Skeletal muscle tissue (tissue), 4 donors: ENCODE results near the gene GPR65. TPM values are rescaled to one million over a fixed set of nuclear protein-coding genes. Genes with fewer than 3 reads are reported as not detected.

ENCODE experiments used
- H3K27ac ChIP-seq: one replicate; pipeline ENCODE4 v1.7.0; 2013; ENCODE audit warnings: mild to moderate bottlenecking, low read depth, low read length, inconsistent platforms
- H3K27me3 ChIP-seq, 3 donors: one replicate each; pipeline ENCODE4 v1.7.0; 2013; ENCODE audit warnings: low read length in 3 of 3; ENCODE audit not compliant: control insufficient read depth in 3 of 3, insufficient read depth in 3 of 3
- H3K36me3 ChIP-seq, 3 donors: one replicate each; pipeline ENCODE4 v1.7.0; 2013; ENCODE audit warnings: low read length in 3 of 3; ENCODE audit not compliant: control insufficient read depth in 3 of 3, insufficient read depth in 3 of 3
- H3K4me1 ChIP-seq, 3 donors: one replicate each; pipeline ENCODE4 v1.7.0; 2013; ENCODE audit warnings: low read length in 3 of 3, mild to moderate bottlenecking in 3 of 3; ENCODE audit not compliant: control insufficient read depth in 3 of 3, insufficient read depth in 3 of 3
- H3K4me3 ChIP-seq, 3 donors: one replicate each; pipeline ENCODE4 v1.7.0; 2013; ENCODE audit warnings: low read length in 3 of 3
- H3K9ac ChIP-seq, 3 donors: one replicate each; pipeline ENCODE4 v1.7.0; 2013; ENCODE audit warnings: low read length in 3 of 3, mild to moderate bottlenecking in 3 of 3, moderate library complexity in 2 of 3, low read depth in 1 of 3
- H3K9me3 ChIP-seq, 3 donors: one replicate each; pipeline ENCODE4 v1.7.0; 2013; ENCODE audit warnings: low read length in 3 of 3; ENCODE audit not compliant: control insufficient read depth in 3 of 3
- total RNA-seq: library from RNA; depleted of rRNA; stranded (reverse); fragments of >200 nt; gene quantifications from one replicate; pipeline ENCODE4 v1.2.3, GENCODE V29; 2014
- donor health status: Osteomylitis.

The GPR65 gene
- total RNA-seq, 1 donor from 2014 or later = 0.52 TPM

DNA sequence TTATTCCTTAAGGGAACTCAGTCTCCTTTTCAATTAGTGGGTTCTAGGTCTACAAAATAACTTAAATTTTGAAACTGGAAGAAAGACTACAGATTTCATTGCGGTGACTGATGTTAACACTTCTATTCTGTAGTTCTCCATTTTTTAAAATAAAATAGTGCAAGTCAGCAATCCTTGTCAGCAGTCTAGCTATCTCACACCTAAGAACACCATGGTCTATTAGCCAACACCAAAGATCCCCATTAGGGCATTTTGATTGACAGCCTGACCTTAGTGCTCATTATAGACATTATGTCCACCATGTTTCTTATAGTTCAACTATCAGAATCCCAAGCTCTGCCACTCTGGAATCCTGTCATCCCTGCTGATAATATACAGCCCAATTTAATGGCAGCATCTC, 27.4 kb downstream of the GPR65 start:
- Histone ChIP-seq H3K4me1 (no peaks in the 10 kb centered on the region), H3K27me3 (no peaks in the 10 kb centered on the region), H3K9me3 (no peaks in the 10 kb centered on the region), H3K9ac (no peak overlapping the region), H3K36me3 (no peaks in the 10 kb centered on the region), H3K27ac (no peak overlapping the region), H3K4me3 (no peak overlapping the region)

DNA sequence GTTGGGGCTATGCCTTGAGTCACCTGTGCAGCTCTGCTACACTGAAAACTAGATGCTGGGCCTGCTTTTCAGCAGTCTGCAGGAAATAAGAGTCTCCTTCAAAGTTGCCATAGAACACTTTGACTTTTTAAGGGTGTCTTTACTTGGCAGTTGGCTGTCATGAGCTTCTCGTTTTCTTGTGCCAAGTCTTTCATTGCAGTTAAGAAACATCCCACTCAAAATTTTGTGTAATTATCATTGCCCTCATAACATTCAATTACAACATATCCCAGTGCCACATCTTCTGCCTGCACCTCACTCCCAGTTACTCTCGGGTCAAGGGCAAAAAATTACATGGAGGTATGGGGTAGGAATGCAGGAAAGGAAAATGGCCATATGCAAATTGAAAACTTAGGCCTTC, 29.1 kb downstream of the GPR65 start:
- Histone ChIP-seq H3K27ac (no peak overlapping the region), H3K4me1 (no peaks in the 10 kb centered on the region), H3K36me3 (no peaks in the 10 kb centered on the region), H3K4me3 (no peak overlapping the region), H3K9ac (no peak overlapping the region), H3K9me3 (no peaks in the 10 kb centered on the region), H3K27me3 (no peaks in the 10 kb centered on the region)

DNA sequence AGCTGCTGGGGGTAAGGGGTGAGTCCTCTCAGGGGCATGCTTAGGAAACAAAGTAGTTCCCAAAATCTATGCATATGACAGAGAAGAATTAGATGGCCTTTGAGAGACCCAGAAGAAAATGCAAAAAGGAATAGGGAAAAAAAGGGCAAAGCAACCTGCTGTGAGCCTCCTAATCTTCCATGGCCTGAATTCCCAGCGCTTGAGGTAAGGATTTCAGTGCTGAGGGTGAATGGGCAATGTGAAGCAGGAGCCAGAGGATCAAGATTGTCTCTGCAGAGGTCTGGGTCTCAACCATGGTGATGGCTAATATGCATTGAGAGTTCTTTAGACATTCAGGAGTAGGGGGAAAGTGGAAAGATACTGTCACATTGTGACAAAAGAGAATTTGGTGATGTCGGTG, 31.5 kb downstream of the GPR65 start:
- no peaks in the 10 kb centered on the region for H3K36me3 ChIP-seq
- H3K27ac ChIP-seq = no peak overlapping the region
- no peak overlapping the region for H3K9ac ChIP-seq
- H3K27me3 ChIP-seq = no peaks in the 10 kb centered on the region
- no peak overlapping the region for H3K4me3 ChIP-seq
- H3K4me1 ChIP-seq = no peaks in the 10 kb centered on the region
- no peaks in the 10 kb centered on the region for H3K9me3 ChIP-seq

DNA sequence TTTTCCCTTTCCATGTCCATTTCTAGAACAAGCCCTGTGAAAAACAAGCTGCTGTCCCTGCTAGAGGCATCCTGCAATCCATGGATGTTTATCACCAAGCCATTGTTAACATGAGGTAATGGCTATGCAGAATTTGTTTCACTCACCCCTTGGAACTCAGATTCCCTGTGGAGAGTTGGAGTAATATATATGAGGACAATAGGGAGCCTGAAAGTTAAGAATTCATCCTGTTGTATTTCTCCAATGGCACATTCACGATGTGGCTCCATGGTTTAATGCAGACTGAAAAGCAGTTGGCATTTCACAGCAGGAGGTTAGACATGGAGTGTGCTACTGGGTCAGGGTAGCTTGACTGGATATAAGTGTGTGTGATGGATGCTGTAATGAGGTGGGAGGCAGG, 32.4 kb downstream of the GPR65 start:
- Histone ChIP-seq H3K9ac (no peak overlapping the region), H3K27me3 (no peaks in the 10 kb centered on the region), H3K4me1 (no peaks in the 10 kb centered on the region), H3K4me3 (no peak overlapping the region), H3K27ac (no peak overlapping the region), H3K9me3 (no peaks in the 10 kb centered on the region), H3K36me3 (no peaks in the 10 kb centered on the region)

DNA sequence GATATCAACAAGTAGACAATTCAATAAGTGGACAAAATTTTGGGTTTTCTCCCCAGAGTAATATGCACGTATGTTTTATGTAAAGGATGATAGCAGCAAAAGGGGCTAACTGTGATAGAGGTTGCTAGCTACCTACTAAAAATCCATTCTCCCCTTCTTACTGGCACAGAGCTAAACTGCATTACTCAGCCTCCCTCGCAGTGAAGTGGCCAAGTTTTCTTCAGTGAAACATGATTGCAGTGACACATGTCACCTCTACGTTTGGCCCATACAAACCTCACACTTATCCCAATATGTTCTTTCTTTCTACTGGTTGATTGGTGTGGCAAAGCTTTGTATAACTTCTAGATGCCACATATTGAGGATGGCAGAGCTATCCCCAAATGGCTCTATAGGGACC, 34.3 kb downstream of the GPR65 start:
- Histone ChIP-seq H3K27ac (no peak overlapping the region), H3K36me3 (no peaks in the 10 kb centered on the region), H3K9ac (no peak overlapping the region), H3K9me3 (no peaks in the 10 kb centered on the region), H3K4me1 (no peaks in the 10 kb centered on the region), H3K4me3 (no peak overlapping the region), H3K27me3 (no peaks in the 10 kb centered on the region)

DNA sequence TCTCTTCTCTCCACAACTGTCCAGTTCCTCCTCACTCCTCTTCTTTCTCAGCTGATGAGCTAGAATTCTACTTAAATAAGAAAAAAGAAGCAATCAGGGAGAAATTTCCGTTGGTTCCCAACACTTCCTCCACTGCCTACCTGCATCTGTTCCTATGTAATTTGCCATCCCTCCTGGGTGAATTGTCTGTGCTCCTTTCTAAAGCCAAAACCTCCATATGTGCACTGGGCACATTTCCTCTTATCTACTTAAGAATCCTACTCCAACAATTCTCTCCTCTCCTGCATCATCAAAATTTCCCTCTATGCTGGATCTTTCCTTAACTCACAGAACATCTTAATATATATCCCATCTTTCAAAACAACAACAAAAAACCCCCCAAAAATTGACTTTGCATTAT, 35.2 kb downstream of the GPR65 start:
- Histone ChIP-seq H3K27ac (no peak overlapping the region), H3K4me1 (no peaks in the 10 kb centered on the region), H3K27me3 (no peaks in the 10 kb centered on the region), H3K4me3 (no peak overlapping the region), H3K9ac (no peak overlapping the region), H3K36me3 (no peaks in the 10 kb centered on the region), H3K9me3 (no peaks in the 10 kb centered on the region)

DNA sequence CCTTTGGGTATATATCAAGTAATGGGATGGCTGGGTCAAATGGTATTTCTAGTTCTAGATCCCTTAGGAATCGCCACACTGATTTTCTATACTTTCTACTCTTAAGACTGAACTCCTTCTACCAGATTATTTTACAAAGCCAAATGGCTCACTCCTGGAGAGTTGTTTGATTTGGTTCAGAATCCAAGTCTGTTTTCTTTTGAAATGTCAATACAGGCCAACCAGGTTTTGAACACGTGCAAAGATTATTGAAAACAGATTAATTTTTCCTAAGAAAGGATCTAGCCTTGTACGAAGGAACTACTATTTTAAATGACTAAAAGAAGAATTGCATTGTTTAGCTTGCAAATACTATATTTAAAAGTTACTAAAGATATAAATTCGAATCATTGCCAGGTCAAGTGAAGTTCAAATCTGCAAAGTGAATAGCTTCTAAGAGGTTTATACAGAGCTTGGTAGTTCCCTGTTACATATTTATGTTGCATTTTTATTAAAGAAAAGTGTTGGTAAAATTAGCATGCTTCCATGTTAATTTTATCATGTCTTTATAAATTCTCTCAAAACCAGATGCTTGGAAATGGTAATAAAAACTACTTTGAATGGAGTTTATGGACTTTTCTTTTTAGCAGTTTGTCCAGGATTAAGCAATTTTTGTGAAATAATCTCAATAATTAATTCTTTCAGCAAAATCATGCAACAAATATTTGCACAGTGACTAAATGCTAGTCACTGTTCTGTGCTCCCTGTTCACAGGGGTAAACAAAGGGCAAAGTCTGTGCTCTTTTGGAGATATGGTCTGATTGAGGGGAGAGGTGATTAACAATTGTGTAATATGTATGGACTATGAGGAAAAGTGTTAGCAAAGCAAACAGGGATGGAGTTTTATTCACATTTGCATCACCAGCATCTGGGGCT, 38.9 kb downstream of the GPR65 start:
- Histone ChIP-seq H3K4me3 (no peak overlapping the region), H3K27me3 (no peaks in the 10 kb centered on the region), H3K27ac (no peak overlapping the region), H3K9me3 (no peaks in the 10 kb centered on the region), H3K36me3 (no peaks in the 10 kb centered on the region), H3K9ac (no peak overlapping the region), H3K4me1 (no peaks in the 10 kb centered on the region)

DNA sequence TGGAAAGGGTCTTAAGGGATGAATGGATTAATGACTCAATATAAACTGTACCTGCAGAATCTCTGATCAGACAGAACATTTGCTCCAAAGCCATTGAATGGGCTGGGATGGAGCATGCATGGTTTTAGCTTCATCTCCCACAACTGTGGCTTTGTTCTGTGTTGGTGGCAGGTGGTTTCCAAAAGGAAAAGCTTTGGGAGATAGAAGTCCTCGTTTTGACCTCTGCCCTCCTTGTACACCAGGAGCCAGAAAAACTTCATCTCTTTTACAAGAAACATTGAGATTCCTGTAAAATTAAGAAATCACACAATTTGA, 39.5 kb downstream of the GPR65 start:
- Histone ChIP-seq H3K36me3 (no peaks in the 10 kb centered on the region), H3K4me1 (no peaks in the 10 kb centered on the region), H3K27ac (no peak overlapping the region), H3K27me3 (no peaks in the 10 kb centered on the region), H3K9ac (no peak overlapping the region), H3K9me3 (no peaks in the 10 kb centered on the region), H3K4me3 (no peak overlapping the region)

DNA sequence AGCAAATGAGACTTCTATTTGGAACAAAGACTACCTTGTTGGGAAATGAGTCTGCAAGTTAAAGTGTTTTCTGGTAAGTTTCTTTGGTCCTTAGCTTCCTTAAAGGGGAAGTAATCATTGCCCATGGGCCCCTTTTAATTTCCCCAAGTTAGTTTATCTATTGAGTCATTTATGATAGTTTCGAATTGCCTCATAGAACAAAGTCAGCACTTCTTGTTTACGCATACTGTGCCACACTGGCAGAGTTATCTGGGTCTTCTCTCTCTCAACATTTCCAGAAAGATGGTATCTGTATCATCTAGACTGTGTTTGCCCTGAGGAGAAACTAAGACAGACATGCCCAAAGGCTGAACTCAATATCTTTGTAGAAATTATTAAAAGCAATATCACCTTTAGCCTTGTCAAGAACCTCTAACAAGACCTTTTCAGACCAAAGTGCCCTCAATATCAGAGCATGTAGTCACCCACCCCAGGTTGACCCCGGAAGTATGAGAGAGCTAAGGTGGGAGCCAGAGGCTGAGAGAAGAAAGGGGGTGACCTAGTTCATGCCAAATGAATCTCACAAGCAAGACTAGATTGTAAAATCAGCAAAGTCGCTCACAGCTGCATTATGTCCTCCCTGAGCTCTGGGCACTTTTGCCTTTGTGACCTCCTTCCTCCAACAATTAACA, 40.0 kb downstream of the GPR65 start:
- Histone ChIP-seq H3K27ac (peak overlapping the region; percentile 52), H3K36me3 (no peaks in the 10 kb centered on the region), H3K4me3 (no peak overlapping the region), H3K9me3 (no peaks in the 10 kb centered on the region), H3K27me3 (no peaks in the 10 kb centered on the region), H3K9ac (no peak overlapping the region), H3K4me1 (no peaks in the 10 kb centered on the region)

DNA sequence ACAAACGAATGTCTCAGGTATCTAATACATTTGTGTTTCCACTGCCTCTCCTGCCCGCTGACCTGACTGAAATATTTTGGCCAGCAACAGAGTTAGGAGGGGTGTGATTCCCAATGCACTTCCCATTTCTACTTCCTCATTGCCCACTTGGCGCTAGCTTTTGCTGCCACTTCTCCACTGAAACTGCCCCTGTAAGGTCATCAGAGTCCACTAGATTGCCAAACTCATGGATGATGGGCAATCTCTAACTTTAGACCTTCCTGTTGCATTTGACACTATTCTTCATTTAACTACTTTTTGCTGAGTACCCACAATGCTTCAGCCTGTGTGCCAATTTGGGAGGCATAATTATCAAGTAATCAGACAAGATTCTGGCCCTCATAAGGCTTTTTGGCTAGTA, 40.8 kb downstream of the GPR65 start:
- no peaks in the 10 kb centered on the region for H3K9me3 ChIP-seq
- no peaks in the 10 kb centered on the region for H3K36me3 ChIP-seq
- H3K27me3 ChIP-seq = no peaks in the 10 kb centered on the region
- no peak overlapping the region for H3K9ac ChIP-seq
- H3K27ac ChIP-seq = no peak overlapping the region
- H3K4me3 ChIP-seq = no peak overlapping the region
- no peaks in the 10 kb centered on the region for H3K4me1 ChIP-seq
